Measurements from ENCODE around the gene EME1.

- no peak for TF ChIP-seq POLR2A (IDR thresholded peaks at IDR 0.05; ENCODE audit: low read depth, low read length)
- no peak for TF ChIP-seq CTCF (IDR thresholded peaks at IDR 0.05; ENCODE audit: extremely low read depth in 1 of 2, insufficient read depth in 1 of 2, low read depth in 1 of 2, low read length in 2 of 2)
- TF ChIP-seq, protein P1, sequence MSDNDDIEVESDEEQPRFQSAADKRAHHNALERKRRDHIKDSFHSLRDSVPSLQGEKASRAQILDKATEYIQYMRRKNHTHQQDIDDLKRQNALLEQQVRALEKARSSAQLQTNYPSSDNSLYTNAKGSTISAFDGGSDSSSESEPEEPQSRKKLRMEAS (IDR thresholded peaks at IDR 0.05; ENCODE audit: insufficient read depth, insufficient read length), result no peak
- TF ChIP-seq EZH2 (IDR thresholded peaks at IDR 0.05; ENCODE audit: borderline replicate concordance, low read depth, low read length, severe bottlenecking), result no peak
- no peak for TF ChIP-seq MYC (IDR thresholded peaks at IDR 0.05; ENCODE audit: low read depth, low read length)
- no peak for TF ChIP-seq POLR2AphosphoS5 (IDR thresholded peaks at IDR 0.05; ENCODE audit: insufficient read depth, low read depth, low read length)
- no peak for TF ChIP-seq GATA2 (IDR thresholded peaks at IDR 0.05; ENCODE audit: insufficient read depth, insufficient read length, low read depth, low read length)
- no peak for TF ChIP-seq FOS (IDR thresholded peaks at IDR 0.05; ENCODE audit: borderline replicate concordance, insufficient read depth, low read length)
- no peak for TF ChIP-seq JUN (IDR thresholded peaks at IDR 0.05; ENCODE audit: borderline replicate concordance, insufficient read depth, insufficient read length, low read depth)
These were observed 6.5 kb downstream of the EME1 start for GRCh38 chr17:50379351-50380132.
